Erythroblast (primary cell): ENCODE measurements around the gene PTH1R.

Source experiments
- GATA1 ChIP-seq: IDR thresholded peaks from 2 replicates; pipeline ENCODE4 v1.6.1; 2011; ENCODE audit warnings: low read depth, mild to moderate bottlenecking, control low read depth, low read length, moderate library complexity
- POLR2A ChIP-seq: IDR thresholded peaks from 2 replicates; pipeline ENCODE4 v1.6.1; 2011; ENCODE audit warnings: mild to moderate bottlenecking, low read length

DNA sequence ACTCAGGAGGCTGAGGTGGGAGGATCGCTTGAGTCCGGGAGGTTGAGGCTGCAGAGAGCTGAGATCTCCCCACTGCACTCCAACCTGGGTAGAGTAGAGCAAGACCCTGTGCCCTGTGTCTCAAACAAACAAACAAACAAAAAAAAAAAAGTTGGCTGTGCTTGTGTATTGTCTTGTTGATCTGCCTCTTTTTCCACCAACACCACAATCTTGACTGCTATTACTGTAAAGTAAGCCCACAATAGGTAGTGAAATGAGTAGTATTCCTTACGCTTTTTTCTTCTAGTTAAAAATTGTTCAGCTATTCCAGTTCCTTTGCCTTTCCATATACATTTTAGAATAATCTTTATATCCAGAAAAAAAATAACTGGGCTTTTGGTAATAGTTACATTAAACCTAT, 35.5 kb downstream of the PTH1R start:
- TF ChIP-seq POLR2A (no peak), GATA1 (no peak)
